T47D (cell line): Measurements from ENCODE around the gene TLK2.
"Not testable (repeated sequence)": the region's sequence is repeated elsewhere in the genome, so short reads cannot be mapped to it uniquely, and the experiment has no call there.

Experiments used
- DNase-seq, 2 experiments: peaks; one replicate each; pipeline versions ENCODE4 v3.0.0 to v3.0.0-alpha.2; 2011 to 2012; ENCODE audit warnings: low read depth in 1 of 2, low spot score in 1 of 2
- in situ Hi-C: cut with HindIII; loops from 2 replicates; pipeline ENCODE4 v1.10.0; 2016; ENCODE audit warnings: low sequenced_read_pairs, low pct_unique_long_range_greater_than_20kb

The TLK2 gene

GRCh38 chr17:62478880-62479638 lies 434 bp downstream of the TLK2 start:
- in situ Hi-C loops: not testable (repeated sequence)
- peak in 1 of 2 experiments; percentile 42 for DNase-seq

GRCh38 chr17:62479639-62480258 lies 1.1 kb downstream of the TLK2 start:
- in situ Hi-C loops: not testable (repeated sequence)
- DNase-seq: peak; percentile 20 to 32

GRCh38 chr17:62482553-62482952 lies 3.9 kb downstream of the TLK2 start:
- in situ Hi-C loops, DNase-seq: not testable (repeated sequence)

GRCh38 chr17:62490990-62491389 lies 12.4 kb downstream of the TLK2 start:
- in situ Hi-C loops, DNase-seq: not testable (repeated sequence)

- DNase-seq, in situ Hi-C loops: not testable (repeated sequence)
Observed at GRCh38 chr17:62493049-62493655, 14.5 kb downstream of the TLK2 start.

GRCh38 chr17:62494073-62494472 lies 15.4 kb downstream of the TLK2 start:
- DNase-seq, in situ Hi-C loops: not testable (repeated sequence)

GRCh38 chr17:62496344-62496743 lies 17.7 kb downstream of the TLK2 start:
- DNase-seq, in situ Hi-C loops: not testable (repeated sequence)

- in situ Hi-C loops, DNase-seq: not testable (repeated sequence)
Observed at GRCh38 chr17:62498796-62499195, 20.2 kb downstream of the TLK2 start.

GRCh38 chr17:62500463-62500862 lies 21.8 kb downstream of the TLK2 start:
- DNase-seq, in situ Hi-C loops: not testable (repeated sequence)

- in situ Hi-C loops, DNase-seq: not testable (repeated sequence)
Observed at GRCh38 chr17:62504857-62505256, 26.2 kb downstream of the TLK2 start.

GRCh38 chr17:62507191-62507836 lies 28.7 kb downstream of the TLK2 start:
- in situ Hi-C loops, DNase-seq: not testable (repeated sequence)

- in situ Hi-C loops: not testable (repeated sequence)
Observed at GRCh38 chr17:62510247-62510819, 31.7 kb downstream of the TLK2 start.

GRCh38 chr17:62511014-62511413 lies 32.4 kb downstream of the TLK2 start:
- in situ Hi-C loops: not testable (repeated sequence)

More at GRCh38 chr17:62510247-62510819, 31.7 kb downstream of the TLK2 start:
- not testable (repeated sequence) for DNase-seq

GRCh38 chr17:62516376-62516775 lies 37.8 kb downstream of the TLK2 start:
- DNase-seq, in situ Hi-C loops: not testable (repeated sequence)

More at GRCh38 chr17:62511014-62511413, 32.4 kb downstream of the TLK2 start:
- DNase-seq: not testable (repeated sequence)

GRCh38 chr17:62521295-62521694 lies 42.7 kb downstream of the TLK2 start:
- in situ Hi-C loops, DNase-seq: not testable (repeated sequence)

- DNase-seq, in situ Hi-C loops: not testable (repeated sequence)
Observed at GRCh38 chr17:62524077-62524476, 45.5 kb downstream of the TLK2 start.

GRCh38 chr17:62525317-62525716 lies 46.7 kb downstream of the TLK2 start:
- in situ Hi-C loops, DNase-seq: not testable (repeated sequence)

- DNase-seq, in situ Hi-C loops: not testable (repeated sequence)
Observed at GRCh38 chr17:62530936-62531335, 52.3 kb downstream of the TLK2 start.
